Measurements from ENCODE around the gene STAU1.
"Not testable (repeated sequence)": the region's sequence is repeated elsewhere in the genome, so short reads cannot be mapped to it uniquely, and the experiment has no call there.

Gene STAU1

DNA sequence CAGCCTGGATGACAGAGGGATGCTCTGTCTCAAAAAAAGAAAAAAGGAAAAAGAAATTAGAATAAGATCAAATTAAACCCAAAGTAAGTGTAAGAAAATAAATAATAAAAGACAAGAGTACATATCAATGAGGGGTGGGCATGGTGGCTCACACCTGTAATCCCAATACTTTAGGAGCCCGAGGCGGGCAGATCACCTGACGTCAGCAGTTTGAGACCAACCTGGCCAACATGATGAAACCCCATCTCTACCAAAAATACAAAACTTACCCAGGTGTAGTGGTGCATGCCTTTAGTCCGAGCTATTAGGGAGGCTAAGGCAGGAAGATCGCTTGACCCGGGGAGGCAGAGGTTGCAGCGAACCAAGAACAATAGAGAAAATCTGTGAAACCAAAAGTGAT, 14.9 kb upstream of the STAU1 start:
- no peak for DNase-seq

- DNase-seq, result no peak
These were observed 11.7 kb upstream of the STAU1 start for GRCh38 chr20:49199729-49200293.

GRCh38 chr20:49192944-49193518, 4.9 kb upstream of the STAU1 start:
- not testable (repeated sequence) for DNase-seq

DNA sequence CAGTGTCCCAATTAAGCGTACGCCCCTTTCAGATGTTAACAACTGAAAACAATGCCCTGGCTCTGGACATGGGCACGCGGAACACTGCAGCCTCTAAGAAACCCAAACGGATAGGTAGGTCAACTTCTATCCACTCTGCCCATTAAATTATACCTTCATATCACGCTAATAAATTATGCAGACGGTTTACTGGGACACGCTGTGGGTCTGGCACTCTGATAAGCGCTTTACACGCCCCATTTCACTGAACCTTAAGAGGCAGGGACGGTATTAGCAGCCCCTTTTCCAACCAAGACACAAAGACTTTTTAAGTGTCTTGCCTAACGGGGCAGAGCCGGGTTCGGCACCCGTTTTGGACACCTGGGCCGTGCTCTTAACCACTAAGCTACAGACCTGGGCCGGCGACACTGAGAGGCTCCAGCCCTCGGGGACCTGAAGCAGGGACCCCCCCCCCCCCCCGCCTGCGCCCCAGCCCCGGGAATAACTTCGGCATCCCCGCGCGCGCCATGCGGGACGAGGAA, 744 bp downstream of the STAU1 start:
- DNase-seq, result no peak

DNA sequence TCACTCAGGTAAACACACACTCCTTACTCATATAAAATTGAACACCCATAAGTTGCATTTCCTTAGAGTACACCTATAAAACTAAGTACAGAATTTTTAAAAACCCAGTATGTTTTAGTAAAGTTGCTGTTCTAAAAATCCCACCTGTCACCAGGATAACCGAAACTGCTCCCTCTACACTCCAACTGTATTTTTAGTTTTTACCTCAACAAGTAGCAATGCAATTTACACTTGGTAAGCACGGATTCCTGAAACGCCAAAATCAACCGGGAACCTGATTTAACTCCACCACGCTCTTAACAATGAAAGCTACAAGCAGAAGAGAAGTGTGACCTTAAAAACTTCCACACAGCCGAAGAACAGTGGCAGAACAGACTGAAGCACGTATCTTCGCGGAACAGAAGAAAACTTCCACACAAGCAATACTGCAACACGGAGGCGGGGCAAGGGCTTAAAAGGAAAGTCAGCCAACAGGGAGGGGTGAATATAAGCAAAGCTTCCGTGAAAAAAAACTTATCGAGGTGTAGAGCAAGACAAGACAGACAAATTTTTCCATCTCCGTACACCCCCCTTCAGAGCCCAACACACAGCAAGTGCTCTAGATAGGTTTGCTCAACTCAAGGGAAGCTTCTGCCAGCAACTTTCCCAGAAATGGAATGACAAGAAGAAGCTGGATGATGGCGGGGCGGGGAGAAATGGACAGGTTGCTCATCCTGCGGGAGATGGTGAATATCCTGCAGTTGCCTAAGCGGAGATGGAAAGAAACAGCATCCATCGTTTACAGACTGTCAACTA, 1.4 kb downstream of the STAU1 start:
- DNase-seq, result peak; percentile 58 to 60

GRCh38 chr20:49185071-49185761, 2.9 kb downstream of the STAU1 start:
- DNase-seq, result peak in 1 of 2 donors; percentile 10

DNA sequence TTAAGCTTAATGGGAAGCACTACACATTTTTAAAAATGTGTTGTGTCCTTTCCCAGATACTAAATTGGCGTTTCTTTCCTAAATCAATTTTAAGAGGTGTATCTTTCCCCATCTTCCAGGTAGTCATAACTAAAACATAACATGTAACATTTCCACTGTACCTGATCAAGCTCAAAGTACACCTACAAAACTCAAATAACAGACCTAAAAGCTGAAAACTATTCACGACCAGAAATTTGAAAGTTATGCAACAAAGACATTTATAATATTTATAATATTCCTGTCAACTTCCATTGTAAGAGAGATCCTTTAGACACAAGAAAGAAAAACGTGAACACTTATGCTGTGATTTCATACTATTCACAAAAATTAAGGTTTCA, 3.5 kb downstream of the STAU1 start:
- no peak for DNase-seq

GRCh38 chr20:49184084-49184501, 4.0 kb downstream of the STAU1 start:
- DNase-seq, result not testable (repeated sequence)

DNA sequence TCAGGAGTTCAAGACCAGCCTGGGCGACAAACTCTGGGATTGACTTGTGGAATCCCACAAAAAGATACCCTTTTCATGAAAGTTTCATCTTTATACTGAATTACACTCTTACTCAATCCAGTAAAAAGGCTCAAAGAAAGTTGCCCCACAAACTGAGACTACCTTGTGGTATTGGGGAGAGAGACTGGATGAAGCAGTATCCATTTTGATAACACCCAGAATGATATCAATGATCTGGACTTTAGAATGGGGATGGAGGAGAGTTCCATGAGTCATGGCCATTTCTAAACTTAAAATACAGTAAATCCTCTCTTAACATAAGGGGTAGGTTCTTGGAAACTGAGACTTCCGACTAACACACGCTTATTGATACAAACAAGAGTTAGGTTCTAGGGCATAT, 4.7 kb downstream of the STAU1 start:
- DNase-seq, result no peak

DNA sequence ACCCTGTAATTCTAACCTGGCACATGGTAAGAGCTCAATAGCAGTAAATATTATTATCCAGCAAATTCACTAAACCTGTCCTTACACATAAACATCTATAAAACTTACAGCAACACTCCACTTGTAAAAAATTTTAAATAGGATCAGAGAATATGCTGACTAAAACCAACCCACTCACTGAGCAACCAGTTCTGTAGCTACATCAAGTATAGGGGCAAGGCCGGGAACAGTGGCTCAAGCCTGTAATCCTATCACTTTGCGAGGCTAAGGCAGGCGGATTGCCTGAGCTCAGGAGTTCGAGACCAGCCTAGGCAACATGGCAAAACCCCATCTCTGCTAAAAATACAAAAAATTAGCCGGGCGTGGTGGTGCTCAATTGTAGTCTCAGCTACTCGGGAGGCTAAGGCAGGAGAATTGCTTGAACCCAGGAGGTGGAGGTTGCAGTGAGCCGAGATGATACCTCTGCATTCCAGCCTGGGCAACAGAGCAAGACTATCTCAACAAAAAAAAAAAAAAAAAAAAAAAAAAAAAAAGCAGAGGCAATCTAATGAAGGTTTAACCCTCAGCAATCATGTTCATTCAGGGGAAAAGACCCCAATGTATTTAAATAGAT, 6.8 kb downstream of the STAU1 start:
- no peak for DNase-seq

GRCh38 chr20:49179368-49180277, 8.5 kb downstream of the STAU1 start:
- no peak for DNase-seq

DNA sequence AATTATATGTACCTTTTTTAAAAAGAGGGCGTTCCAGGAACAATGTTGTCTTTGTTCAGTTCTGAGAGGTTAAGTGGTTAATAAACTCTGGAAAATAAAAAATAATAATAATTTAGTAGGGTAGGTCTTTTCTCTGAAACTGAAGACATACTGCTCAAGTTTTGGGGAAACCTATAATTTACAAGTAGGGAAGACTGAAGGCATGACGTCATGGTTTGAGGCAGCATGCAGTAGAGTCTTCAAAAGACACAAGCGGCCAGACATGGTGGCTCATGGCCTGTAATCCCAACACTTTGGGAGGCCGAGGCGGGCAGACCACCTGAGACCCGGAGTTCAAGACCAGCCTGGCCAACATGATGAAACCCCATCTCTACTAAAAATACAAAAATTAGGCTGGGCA, 14.0 kb downstream of the STAU1 start:
- no peak for DNase-seq

- DNase-seq, result no peak
These were observed 15.7 kb downstream of the STAU1 start for GRCh38 chr20:49172413-49172812.

- DNase-seq, result no peak
These were observed 16.2 kb downstream of the STAU1 start for GRCh38 chr20:49171909-49172308.

DNA sequence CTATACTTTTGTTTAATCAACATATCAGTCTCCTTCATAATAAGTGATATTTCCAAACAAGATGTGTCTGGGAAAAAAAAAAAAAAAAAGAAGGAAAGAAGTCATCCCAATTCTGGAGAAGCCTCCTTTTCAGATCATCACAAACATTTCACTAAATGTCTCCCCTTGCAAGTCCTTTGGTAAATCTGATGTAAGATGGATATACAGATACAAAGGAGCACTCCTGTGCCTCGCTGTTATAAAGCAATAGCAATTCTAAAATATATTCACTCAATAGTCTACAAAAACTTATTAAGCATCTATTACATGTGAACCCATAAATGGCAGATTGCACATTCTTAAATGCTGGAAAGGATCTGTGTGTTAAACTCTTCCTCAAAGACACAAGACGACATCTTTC, 17.4 kb downstream of the STAU1 start:
- no peak for DNase-seq

DNA sequence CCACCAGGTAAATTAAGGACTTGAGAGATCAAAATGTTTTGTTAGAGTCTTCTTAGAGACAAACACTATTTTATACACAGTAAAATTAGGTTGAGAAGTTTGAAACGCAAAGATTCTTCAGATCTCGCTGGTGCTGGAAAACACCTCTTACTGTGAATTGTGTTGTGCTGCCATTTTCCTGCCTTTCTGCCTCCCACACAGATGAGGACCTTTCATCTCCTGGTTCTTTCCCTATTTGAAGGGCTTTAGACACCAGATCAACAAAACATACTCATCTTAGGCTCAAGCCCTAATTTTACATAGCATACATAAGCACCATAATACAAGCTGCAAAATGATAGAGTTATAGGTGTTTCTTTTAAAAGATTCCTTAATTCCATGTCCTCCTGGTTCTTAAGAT, 18.6 kb downstream of the STAU1 start:
- no peak for DNase-seq

DNA sequence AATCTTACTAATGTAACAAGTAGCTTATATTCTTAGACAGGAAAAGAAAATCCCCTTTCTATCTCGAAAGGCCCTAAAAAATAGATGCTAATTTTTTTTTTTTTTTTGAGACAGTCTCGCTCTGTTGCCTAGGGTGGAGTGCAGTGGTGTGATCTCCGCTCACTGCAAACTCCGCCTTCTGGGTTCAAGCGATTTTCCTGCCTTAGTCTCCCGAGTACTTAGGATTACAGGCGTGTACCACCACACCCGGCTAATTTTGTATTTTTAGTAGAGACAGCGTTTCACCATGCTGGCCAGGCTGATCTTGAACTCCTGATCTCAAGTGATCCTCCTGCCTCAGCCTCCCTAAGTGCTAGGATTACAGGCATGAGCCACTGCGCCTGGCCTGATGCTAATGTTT, 19.3 kb downstream of the STAU1 start:
- DNase-seq, result not testable (repeated sequence)

GRCh38 chr20:49167811-49168507, 20.2 kb downstream of the STAU1 start:
- DNase-seq, result no peak

GRCh38 chr20:49166534-49167449, 21.3 kb downstream of the STAU1 start:
- no peak for DNase-seq

- DNase-seq, result no peak
These were observed 22.5 kb downstream of the STAU1 start for GRCh38 chr20:49165611-49166010.

Measured in inflammatory macrophage (primary cell).